Activated CD4-positive, alpha-beta T cell treated with anti-CD3 and anti-CD28 coated beads for 24 hours (primary cell): ENCODE measurements around the gene ENO2.

Experiments used
- DNase-seq, 2 donors: peaks; one replicate each; pipeline ENCODE4 v3.0.0-alpha.2; 2020; ENCODE audit warnings: low read depth in 2 of 2

ENO2 gene

GRCh38 chr12:6912164-6912935 is 2.0 kb upstream of the ENO2 start:
- no peak for DNase-seq

- DNase-seq, result no peak
Observed at GRCh38 chr12:6914947-6915788, 788 bp downstream of the ENO2 start.

- no peak for DNase-seq
Observed at GRCh38 chr12:6915789-6916285, 1.5 kb downstream of the ENO2 start.

- DNase-seq, result no peak
Observed at GRCh38 chr12:6916426-6917200, 2.2 kb downstream of the ENO2 start.

GRCh38 chr12:6917491-6918231 is 3.3 kb downstream of the ENO2 start:
- no peak for DNase-seq

- DNase-seq, result no peak
Observed at GRCh38 chr12:6919588-6919987, 5.2 kb downstream of the ENO2 start.

- DNase-seq, result no peak
Observed at GRCh38 chr12:6921539-6921938, 7.2 kb downstream of the ENO2 start.

- DNase-seq, result no peak
Observed at GRCh38 chr12:6921996-6922946, 7.9 kb downstream of the ENO2 start.

GRCh38 chr12:6923003-6923732 is 8.8 kb downstream of the ENO2 start:
- no peak for DNase-seq

GRCh38 chr12:6923851-6924250 is 9.5 kb downstream of the ENO2 start:
- no peak for DNase-seq

GRCh38 chr12:6925239-6925539 is 10.8 kb downstream of the ENO2 start:
- DNase-seq, result no peak

GRCh38 chr12:6925540-6926279 is 11.3 kb downstream of the ENO2 start:
- no peak for DNase-seq

- no peak for DNase-seq
Observed at GRCh38 chr12:6927379-6928021, 13.1 kb downstream of the ENO2 start, which contains the start of gene ATN1. Gene ATN1, plus strand, starts transcription at chr12:6927959. Its CDS starts 6,043 bp downstream, at chr12:6934002.

GRCh38 chr12:6928022-6928702 is 13.8 kb downstream of the ENO2 start:
- DNase-seq, result no peak

GRCh38 chr12:6928703-6929407 is 14.5 kb downstream of the ENO2 start:
- DNase-seq, result no peak

GRCh38 chr12:6929466-6930452 is 15.4 kb downstream of the ENO2 start:
- no peak for DNase-seq
